SK-N-MC (cell line): ENCODE results near the gene RFX2.

Source experiments
- DNase-seq: peaks from one replicate; pipeline ENCODE4 v3.0.0-alpha.2; 2011; ENCODE audit warnings: low read depth, low spot score
- H3K27ac ChIP-seq: fragments of 200-600 bp; sonication (generic); 2 replicates; pipeline ENCODE4 v1.5.1; 2016; ENCODE audit warnings: mixed run types
- H3K36me3 ChIP-seq: fragments of 200-600 bp; sonication (generic); 2 replicates; pipeline ENCODE4 v1.6.1; 2017; ENCODE audit warnings: antibody characterized with exemption, low read length, mixed read lengths; ENCODE audit not compliant: insufficient read depth
- H3K4me3 ChIP-seq: fragments of 200-600 bp; sonication (generic); 2 replicates; pipeline ENCODE4 v1.5.1; 2016
- H3K9ac ChIP-seq: fragments of 200-600 bp; sonication (generic); 2 replicates; pipeline ENCODE4 v1.8.0; 2017; ENCODE audit warnings: mixed run types, mixed read lengths; ENCODE audit not compliant: insufficient read length
- H3K9me3 ChIP-seq: fragments of 200-600 bp; sonication (generic); 2 replicates; pipeline ENCODE4 v1.6.1; 2017; ENCODE audit warnings: low read depth, mild to moderate bottlenecking, antibody characterized with exemption, low read length, moderate library complexity, mixed read lengths
- EZH2 ChIP-seq: fragments of 200-600 bp; sonication (generic); IDR thresholded peaks from one replicate; pipeline ENCODE4 v1.6.1; 2017; ENCODE audit warnings: antibody characterized with exemption
- FOXP2 ChIP-seq: optimal IDR thresholded peaks from 2 replicates; pipeline ENCODE3; 2011; ENCODE audit warnings: mild to moderate bottlenecking, moderate library complexity; ENCODE audit not compliant: insufficient read depth; ENCODE audit errors: extremely low read length, control extremely low read depth
- POLR2AphosphoS5 ChIP-seq: IDR thresholded peaks from 2 replicates; pipeline ENCODE4 v1.6.1; 2012; ENCODE audit warnings: mild to moderate bottlenecking, low read depth, low read length, borderline replicate concordance

The RFX2 gene

GRCh38 chr19:6110360-6110977 is at the start of gene RFX2:
TSS of gene RFX2 (minus strand) at chr19:6110500. CDS start at chr19:6047496, 63,004 bp downstream.
- peak within 1 kb of the TSS; percentile 87 for H3K4me3 ChIP-seq
- peak; percentile 93 for DNase-seq
- TF ChIP-seq EZH2 (no peak), POLR2AphosphoS5 (peak; percentile 79)
- no peaks in the 10 kb centered on the region for H3K36me3 ChIP-seq
- H3K9ac ChIP-seq: peak within 1 kb of the TSS; percentile 70
- no peaks in the 10 kb centered on the region for H3K9me3 ChIP-seq
- no peak within 1 kb of the TSS for H3K27ac ChIP-seq

GRCh38 chr19:6156033-6156432 is 45.7 kb upstream of the RFX2 start:
- Histone ChIP-seq H3K36me3 (no peaks in the 10 kb centered on the region), H3K9ac (no peak overlapping the region), H3K9me3 (no peaks in the 10 kb centered on the region), H3K27ac (no peak overlapping the region), H3K4me3 (no peak overlapping the region)
- TF ChIP-seq FOXP2 (no peak), EZH2 (no peak), POLR2AphosphoS5 (no peak)
- DNase-seq: no peak

DNA sequence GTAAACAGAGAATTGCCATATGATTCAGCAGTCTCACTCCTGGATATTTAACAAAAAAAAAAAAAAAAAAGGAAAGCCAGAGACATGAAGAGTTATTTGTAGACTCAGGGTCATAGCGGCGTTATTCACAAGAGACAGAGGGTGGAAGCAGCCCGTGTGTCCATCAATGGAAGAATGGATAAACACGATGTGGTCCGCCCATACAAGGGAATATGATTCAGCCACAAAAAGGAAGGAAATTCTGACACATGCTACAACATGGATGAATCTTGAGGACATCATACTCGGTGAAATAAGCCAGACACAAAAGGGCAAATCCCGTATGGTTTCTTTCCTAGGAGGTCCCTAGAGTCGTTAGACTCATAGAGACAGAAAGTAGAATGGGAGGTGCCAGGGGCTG is 40.0 kb upstream of the RFX2 start:
- H3K9me3 ChIP-seq: no peaks in the 10 kb centered on the region

DNA sequence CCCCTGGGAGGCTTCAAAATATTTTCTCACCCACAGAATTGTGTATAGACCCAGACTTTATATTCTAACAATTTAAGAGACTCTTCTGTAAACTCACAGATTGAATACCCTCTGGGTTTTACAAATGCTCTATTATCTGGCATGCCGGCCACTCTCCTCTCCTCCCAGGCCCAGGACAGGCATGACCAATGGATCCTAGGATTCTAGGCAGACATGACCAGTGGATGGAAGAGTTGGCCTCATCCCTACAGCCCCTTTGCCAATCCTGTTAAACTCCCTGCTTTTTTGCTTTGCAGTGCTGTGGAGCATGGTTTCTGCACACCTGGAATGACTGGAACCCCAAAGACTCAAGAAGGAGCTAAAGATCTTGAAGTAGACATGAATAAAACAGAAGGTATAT is 30.9 kb upstream of the RFX2 start:
- no peak for DNase-seq
- Histone ChIP-seq H3K36me3 (no peaks in the 10 kb centered on the region), H3K4me3 (no peak overlapping the region), H3K9ac (no peak overlapping the region), H3K9me3 (no peaks in the 10 kb centered on the region), H3K27ac (no peak overlapping the region)
- TF ChIP-seq POLR2AphosphoS5 (no peak), EZH2 (no peak), FOXP2 (no peak)

More for the DNA sequence above, 40.0 kb upstream of the RFX2 start:
- TF ChIP-seq EZH2 (no peak), POLR2AphosphoS5 (no peak), FOXP2 (no peak)
- H3K36me3 ChIP-seq: no peaks in the 10 kb centered on the region
- DNase-seq: no peak
- no peak overlapping the region for H3K9ac ChIP-seq
- H3K27ac ChIP-seq: no peak overlapping the region
- H3K4me3 ChIP-seq: no peak overlapping the region

GRCh38 chr19:6138511-6138910 is 28.2 kb upstream of the RFX2 start:
- DNase-seq: no peak
- no peak overlapping the region for H3K27ac ChIP-seq
- TF ChIP-seq EZH2 (no peak), FOXP2 (no peak), POLR2AphosphoS5 (no peak)
- H3K36me3 ChIP-seq: no peaks in the 10 kb centered on the region
- H3K9ac ChIP-seq: no peak overlapping the region
- H3K4me3 ChIP-seq: no peak overlapping the region
- no peaks in the 10 kb centered on the region for H3K9me3 ChIP-seq

- TF ChIP-seq FOXP2 (no peak), EZH2 (no peak), POLR2AphosphoS5 (no peak)
- Histone ChIP-seq H3K36me3 (no peaks in the 10 kb centered on the region), H3K9me3 (no peaks in the 10 kb centered on the region), H3K27ac (no peak overlapping the region), H3K4me3 (no peak overlapping the region), H3K9ac (no peak overlapping the region)
- no peak for DNase-seq
These were observed 27.8 kb upstream of the RFX2 start for GRCh38 chr19:6138066-6138465.

- no peak for DNase-seq
- Histone ChIP-seq H3K36me3 (no peaks in the 10 kb centered on the region), H3K9ac (no peak overlapping the region), H3K27ac (no peak overlapping the region), H3K9me3 (no peaks in the 10 kb centered on the region), H3K4me3 (no peak overlapping the region)
- TF ChIP-seq FOXP2 (no peak), EZH2 (no peak), POLR2AphosphoS5 (no peak)
These were observed 22.9 kb upstream of the RFX2 start for GRCh38 chr19:6133231-6133630.

DNA sequence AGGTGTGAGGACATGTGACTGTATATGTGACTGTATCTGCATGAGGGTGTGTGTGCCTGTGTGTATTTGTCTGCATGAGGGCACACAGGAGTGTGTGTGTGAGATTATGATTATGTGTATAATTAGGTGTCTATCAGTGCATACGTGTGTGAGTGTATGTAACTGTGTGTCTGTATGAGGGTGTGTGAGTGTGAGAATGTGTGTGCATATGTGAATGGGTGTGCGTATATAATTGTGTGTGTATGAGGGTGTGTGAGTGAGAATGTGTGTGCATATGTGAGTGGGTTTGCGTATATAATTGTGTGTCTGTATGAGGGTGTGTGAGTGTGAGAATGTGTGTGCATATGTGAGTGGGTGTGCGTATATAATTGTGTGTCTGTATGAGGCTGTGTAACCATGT is 22.2 kb upstream of the RFX2 start:
- TF ChIP-seq EZH2: no peak
- no peak for TF ChIP-seq FOXP2
- TF ChIP-seq POLR2AphosphoS5: no peak
- Histone ChIP-seq H3K36me3 (no peaks in the 10 kb centered on the region), H3K9ac (no peak overlapping the region), H3K9me3 (no peaks in the 10 kb centered on the region), H3K4me3 (no peak overlapping the region), H3K27ac (no peak overlapping the region)
- no peak for DNase-seq
